HEK293 (cell line): ENCODE measurements around the gene USHBP1.

ENCODE experiments used
- CTCF ChIA-PET: fragments of 350-600 bp; formaldehyde crosslinking; extraction: SDS; loops from one replicate; lab custom pipeline; 2021; ENCODE audit warnings: antibody characterized with exemption; lab: Yijun Ruan, JAX
- POLR2A ChIA-PET: fragments of 300-600 bp; formaldehyde crosslinking; extraction: SDS; loops from one replicate; lab custom pipeline; 2020; ENCODE audit warnings: antibody characterized with exemption, inconsistent platforms; lab: Yijun Ruan, JAX
- H3K27ac ChIP-seq: fragments of 200-500 bp; sonication (Bioruptor generic); 2 replicates; pipeline ENCODE4 v1.5.1; 2014; ENCODE audit warnings: low read depth, low read length, control low read depth, inconsistent platforms; ENCODE audit errors: extremely low read depth
- H3K36me3 ChIP-seq, 2 experiments: fragments of 200-500 bp in 1 of 2; sonication (Bioruptor generic) in 1 of 2; 1 replicate in 1 of 2; 2 replicates in 1 of 2; pipeline ENCODE4 v1.5.1; 2014 to 2017; ENCODE audit warnings: inconsistent platforms in 2 of 2, low read length in 2 of 2; ENCODE audit not compliant: control insufficient read depth in 2 of 2, insufficient read depth in 1 of 2
- H3K4me1 ChIP-seq: fragments of 200-500 bp; sonication (Bioruptor generic); 2 replicates; pipeline ENCODE4 v1.5.1; 2014; ENCODE audit warnings: mild to moderate bottlenecking, low read length, inconsistent platforms; ENCODE audit not compliant: control insufficient read depth, insufficient read depth
- H3K4me3 ChIP-seq: 2 replicates; pipeline ENCODE4 v1.5.1; 2011; ENCODE audit warnings: low read depth, mild to moderate bottlenecking, control low read depth, low read length, moderate library complexity
- H3K9me3 ChIP-seq: fragments of 200-500 bp; sonication (Bioruptor generic); 2 replicates; pipeline ENCODE4 v1.5.1; 2014; ENCODE audit warnings: low read depth, low read length, inconsistent platforms; ENCODE audit not compliant: control insufficient read depth, insufficient read depth
- HOXA7 ChIP-seq: sonication (generic); formaldehyde crosslinking; IDR thresholded peaks from 2 replicates; pipeline ENCODE4 v1.8.1; 2022; ENCODE audit warnings: missing genetic modification reagents, borderline replicate concordance
- KLF1 ChIP-seq: fragments of 450-650 bp; formaldehyde crosslinking; IDR thresholded peaks from 2 replicates; pipeline ENCODE4 v1.5.1; 2016; ENCODE audit warnings: missing biosample characterization, missing genetic modification characterization
- KLF9 ChIP-seq: fragments of 450-650 bp; formaldehyde crosslinking; IDR thresholded peaks from 2 replicates; pipeline ENCODE4 v1.5.1; 2016; ENCODE audit warnings: missing biosample characterization, missing genetic modification characterization, low read depth
- PRDM1 ChIP-seq: fragments of 450-650 bp; formaldehyde crosslinking; IDR thresholded peaks from 2 replicates; pipeline ENCODE4; 2016; ENCODE audit warnings: missing biosample characterization, missing genetic modification characterization
- SCRT1 ChIP-seq: fragments of 450-650 bp; formaldehyde crosslinking; IDR thresholded peaks from 2 replicates; pipeline ENCODE4 v1.5.1; 2016; ENCODE audit warnings: missing biosample characterization, missing genetic modification characterization, borderline replicate concordance
- SCRT2 ChIP-seq: fragments of 450-650 bp; formaldehyde crosslinking; IDR thresholded peaks from 2 replicates; pipeline ENCODE4 v1.5.1; 2016; ENCODE audit warnings: missing biosample characterization, missing genetic modification characterization
- SP3 ChIP-seq: fragments of 450-650 bp; formaldehyde crosslinking; IDR thresholded peaks from 2 replicates; pipeline ENCODE4 v1.5.1; 2016; ENCODE audit warnings: missing biosample characterization, missing genetic modification characterization
- TRIM28 ChIP-seq: IDR thresholded peaks from 2 replicates; pipeline ENCODE4 v1.6.1; 2011; ENCODE audit warnings: low read length, control low read depth, borderline replicate concordance
- ZNF114 ChIP-seq: fragments of 450-650 bp; formaldehyde crosslinking; IDR thresholded peaks from 2 replicates; pipeline ENCODE4 v1.5.0; 2017; ENCODE audit warnings: missing biosample characterization, missing genetic modification characterization
- ZNF121 ChIP-seq: fragments of 450-650 bp; formaldehyde crosslinking; IDR thresholded peaks from 2 replicates; pipeline ENCODE4 v1.5.1; 2016; ENCODE audit warnings: missing biosample characterization, missing genetic modification characterization
- ZNF16 ChIP-seq: fragments of 450-650 bp; formaldehyde crosslinking; IDR thresholded peaks from 2 replicates; pipeline ENCODE4 v1.5.1; 2016; ENCODE audit warnings: low read depth, missing biosample characterization, missing genetic modification characterization
- ZNF239 ChIP-seq: fragments of 450-650 bp; formaldehyde crosslinking; IDR thresholded peaks from 2 replicates; pipeline ENCODE4 v1.5.1; 2016; ENCODE audit warnings: missing biosample characterization, missing genetic modification characterization
- ZNF24 ChIP-seq: fragments of 450-650 bp; formaldehyde crosslinking; IDR thresholded peaks from 2 replicates; pipeline ENCODE4 v1.5.1; 2016; ENCODE audit warnings: missing biosample characterization, missing genetic modification characterization
- ZNF292 ChIP-seq: fragments of 450-650 bp; formaldehyde crosslinking; IDR thresholded peaks from 2 replicates; pipeline ENCODE4 v1.5.1; 2016; ENCODE audit warnings: low read depth, missing biosample characterization, missing genetic modification characterization, borderline replicate concordance
- ZNF404 ChIP-seq: fragments of 450-650 bp; formaldehyde crosslinking; IDR thresholded peaks from 2 replicates; pipeline ENCODE4 v1.5.1; 2017; ENCODE audit warnings: missing biosample characterization, missing genetic modification characterization
- ZNF426 ChIP-seq: fragments of 450-650 bp; formaldehyde crosslinking; IDR thresholded peaks from 2 replicates; pipeline ENCODE4 v1.5.1; 2017; ENCODE audit warnings: missing biosample characterization, missing genetic modification characterization, mild to moderate bottlenecking, inconsistent platforms, moderate library complexity
- ZNF433 ChIP-seq: fragments of 450-650 bp; formaldehyde crosslinking; IDR thresholded peaks from 2 replicates; pipeline ENCODE4 v1.5.1; 2016; ENCODE audit warnings: missing biosample characterization, missing genetic modification characterization, low read depth
- ZNF510 ChIP-seq: fragments of 450-650 bp; formaldehyde crosslinking; IDR thresholded peaks from 2 replicates; pipeline ENCODE4 v1.5.1; 2018; ENCODE audit warnings: mild to moderate bottlenecking, missing genetic modification characterization, missing biosample characterization; ENCODE audit not compliant: insufficient replicate concordance
- ZNF544 ChIP-seq: fragments of 450-650 bp; formaldehyde crosslinking; IDR thresholded peaks from 2 replicates; pipeline ENCODE4 v1.5.0; 2017; ENCODE audit warnings: missing biosample characterization, missing genetic modification characterization
- ZNF549 ChIP-seq: fragments of 450-650 bp; IDR thresholded peaks from 2 replicates; pipeline ENCODE4 v1.5.1; 2018; ENCODE audit warnings: missing biosample characterization, missing genetic modification characterization, mild to moderate bottlenecking, inconsistent platforms, moderate library complexity
- ZNF560 ChIP-seq: fragments of 450-650 bp; formaldehyde crosslinking; IDR thresholded peaks from 2 replicates; pipeline ENCODE4 v1.5.1; 2017; ENCODE audit warnings: missing biosample characterization, missing genetic modification characterization, borderline replicate concordance
- ZNF670 ChIP-seq: fragments of 450-650 bp; formaldehyde crosslinking; IDR thresholded peaks from 2 replicates; pipeline ENCODE4 v1.5.1; 2016; ENCODE audit warnings: missing biosample characterization, missing genetic modification characterization, low read depth
- ZNF792 ChIP-seq: fragments of 450-650 bp; formaldehyde crosslinking; IDR thresholded peaks from 2 replicates; pipeline ENCODE4 v1.5.1; 2016; ENCODE audit warnings: missing biosample characterization, missing genetic modification characterization
- TF ChIP-seq, protein P1 (sequence below): sonication (generic); formaldehyde crosslinking; IDR thresholded peaks from 2 replicates; pipeline ENCODE4 v1.8.1; 2022; ENCODE audit warnings: mild to moderate bottlenecking, moderate library complexity, missing genetic modification reagents
- TF ChIP-seq, protein P2 (sequence below): fragments of 450-650 bp; formaldehyde crosslinking; IDR thresholded peaks from 2 replicates; pipeline ENCODE4 v1.5.1; 2016; ENCODE audit warnings: missing biosample characterization, missing genetic modification characterization
- TF ChIP-seq, protein P3 (sequence below): fragments of 450-650 bp; formaldehyde crosslinking; IDR thresholded peaks from 2 replicates; pipeline ENCODE4 v1.5.1; 2017; ENCODE audit warnings: missing biosample characterization, mild to moderate bottlenecking, missing genetic modification characterization, moderate library complexity
- TF ChIP-seq, protein P4 (sequence below): fragments of 450-650 bp; formaldehyde crosslinking; IDR thresholded peaks from 2 replicates; pipeline ENCODE4 v1.5.1; 2016; ENCODE audit warnings: missing biosample characterization, missing genetic modification characterization
- TF ChIP-seq, protein P5 (sequence below): fragments of 450-650 bp; formaldehyde crosslinking; IDR thresholded peaks from 2 replicates; pipeline ENCODE4 v1.5.1; 2016; ENCODE audit warnings: missing biosample characterization, missing genetic modification characterization

USHBP1 gene

DNA sequence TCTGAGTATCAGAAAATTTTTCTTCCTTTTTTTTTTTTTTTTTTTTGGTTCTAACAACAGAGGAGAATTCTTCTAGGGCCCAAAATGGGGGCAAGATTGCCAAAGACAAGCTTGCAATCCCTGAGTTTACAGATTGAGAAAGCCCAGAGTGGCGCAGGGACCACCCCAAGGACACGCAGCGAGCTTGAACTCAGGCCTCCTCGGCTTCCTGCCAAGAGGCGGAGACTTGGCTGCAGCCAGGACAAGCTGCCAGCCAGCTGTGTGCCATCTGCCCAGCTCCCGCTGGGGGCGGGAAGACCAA lies 40.6 kb upstream of the USHBP1 start (continued):
- TF ChIP-seq HOXA7 (CRISPR knock-in tag), result no peak
- no peak; the same call in 1 of the 2 replicates for TF ChIP-seq TRIM28
- TF ChIP-seq, all 188 proteins: peak for 23

DNA sequence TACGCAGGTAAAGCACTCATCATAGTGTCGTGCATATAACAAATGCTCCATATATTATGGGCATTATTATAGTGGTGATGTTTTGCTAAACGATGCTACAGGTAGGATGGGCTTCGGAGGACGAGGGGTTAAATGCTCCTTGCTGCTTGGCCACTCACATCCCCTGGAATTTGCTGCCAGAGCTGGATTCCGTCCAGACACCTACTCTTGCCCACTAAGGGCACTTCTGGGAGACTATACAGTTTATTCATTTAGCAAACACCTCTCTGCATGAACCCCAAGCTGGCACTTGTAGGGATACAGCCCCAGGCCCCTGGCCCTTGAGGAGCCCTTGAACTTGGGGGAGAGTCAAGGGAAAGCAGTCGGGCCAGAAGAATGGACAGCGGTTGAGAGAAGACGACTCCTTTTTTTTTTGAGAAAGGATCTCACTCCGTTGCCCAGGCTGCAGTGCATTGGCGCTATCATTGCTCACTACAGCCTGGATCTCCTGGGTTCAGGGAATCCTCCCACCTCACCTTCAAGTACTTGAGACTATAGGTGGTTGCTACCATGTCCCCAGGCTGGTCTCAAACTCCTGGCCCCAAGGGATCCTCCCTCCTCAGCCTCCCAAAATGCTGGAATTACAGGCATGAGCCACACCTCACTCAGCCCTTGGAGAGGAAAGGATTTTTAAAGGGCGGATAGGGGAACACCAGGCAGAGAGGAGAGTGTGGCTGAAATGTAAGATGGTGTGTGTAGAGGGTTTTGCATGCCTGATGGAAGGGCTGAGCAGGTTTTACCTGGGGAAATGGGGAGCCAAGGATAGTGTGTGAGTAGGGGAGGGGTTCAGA lies 40.1 kb upstream of the USHBP1 start:
- ChIA-PET CTCF (interaction anchor here (0.5 to 1.7 kb wide), 17 partner anchors 8 to 969 kb away, joined by 3 to 9 read pairs (median 4); partner anchors contain the start of genes ANO8 and IQCN), POLR2A (interaction anchor here (0.5 to 2.8 kb wide), 19 partner anchors 8 to 1013 kb away, joined by 3 to 28 read pairs (median 4); partner anchors contain the start of genes BABAM1, NR2F6 and USE1)
- H3K36me3 ChIP-seq, result peaks cover 0 to 18% of the 10 kb centered on the region in 2 experiments; a peak in 1 of 3 replicates
- H3K9me3 ChIP-seq, result no peaks in the 10 kb centered on the region
- H3K27ac ChIP-seq, result no peak overlapping the region
- H3K4me3 ChIP-seq, result no peak overlapping the region
- H3K4me1 ChIP-seq, result peaks cover 3% of the 10 kb centered on the region
- TF ChIP-seq ZNF404 (no peak), KLF1 (tag by site-specific recombination) (no peak), ZNF544 (tag by site-specific recombination) (no peak), ZNF670 (tag by site-specific recombination) (no peak), KLF9 (tag by site-specific recombination) (no peak), ZNF426 (tag by site-specific recombination) (no peak), SP3 (tag by site-specific recombination) (no peak), ZNF549 (tag by site-specific recombination) (no peak), ZNF24 (no peak), ZNF433 (tag by site-specific recombination) (no peak), ZNF239 (tag by site-specific recombination) (no peak), SCRT1 (tag by site-specific recombination) (0 out of 2 replicates have a peak, but pooled peaks have one; percentile 19), PRDM1 (tag by site-specific recombination) (no peak), ZNF560 (tag by site-specific recombination) (no peak), ZNF792 (no peak), ZNF16 (tag by site-specific recombination) (peak; percentile 90), ZNF510 (tag by site-specific recombination) (no peak), SCRT2 (peak; percentile 68), ZNF121 (tag by site-specific recombination) (peak; percentile 85), ZNF292 (tag by site-specific recombination) (no peak), ZNF114 (tag by site-specific recombination) (no peak)
- TF ChIP-seq, protein P1, sequence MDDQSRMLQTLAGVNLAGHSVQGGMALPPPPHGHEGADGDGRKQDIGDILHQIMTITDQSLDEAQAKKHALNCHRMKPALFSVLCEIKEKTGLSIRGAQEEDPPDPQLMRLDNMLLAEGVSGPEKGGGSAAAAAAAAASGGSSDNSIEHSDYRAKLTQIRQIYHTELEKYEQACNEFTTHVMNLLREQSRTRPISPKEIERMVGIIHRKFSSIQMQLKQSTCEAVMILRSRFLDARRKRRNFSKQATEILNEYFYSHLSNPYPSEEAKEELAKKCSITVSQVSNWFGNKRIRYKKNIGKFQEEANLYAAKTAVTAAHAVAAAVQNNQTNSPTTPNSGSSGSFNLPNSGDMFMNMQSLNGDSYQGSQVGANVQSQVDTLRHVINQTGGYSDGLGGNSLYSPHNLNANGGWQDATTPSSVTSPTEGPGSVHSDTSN (CRISPR knock-in tag), result no peak
- TF ChIP-seq, protein P2, sequence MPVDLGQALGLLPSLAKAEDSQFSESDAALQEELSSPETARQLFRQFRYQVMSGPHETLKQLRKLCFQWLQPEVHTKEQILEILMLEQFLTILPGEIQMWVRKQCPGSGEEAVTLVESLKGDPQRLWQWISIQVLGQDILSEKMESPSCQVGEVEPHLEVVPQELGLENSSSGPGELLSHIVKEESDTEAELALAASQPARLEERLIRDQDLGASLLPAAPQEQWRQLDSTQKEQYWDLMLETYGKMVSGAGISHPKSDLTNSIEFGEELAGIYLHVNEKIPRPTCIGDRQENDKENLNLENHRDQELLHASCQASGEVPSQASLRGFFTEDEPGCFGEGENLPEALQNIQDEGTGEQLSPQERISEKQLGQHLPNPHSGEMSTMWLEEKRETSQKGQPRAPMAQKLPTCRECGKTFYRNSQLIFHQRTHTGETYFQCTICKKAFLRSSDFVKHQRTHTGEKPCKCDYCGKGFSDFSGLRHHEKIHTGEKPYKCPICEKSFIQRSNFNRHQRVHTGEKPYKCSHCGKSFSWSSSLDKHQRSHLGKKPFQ, result no peak
- TF ChIP-seq, protein P3, sequence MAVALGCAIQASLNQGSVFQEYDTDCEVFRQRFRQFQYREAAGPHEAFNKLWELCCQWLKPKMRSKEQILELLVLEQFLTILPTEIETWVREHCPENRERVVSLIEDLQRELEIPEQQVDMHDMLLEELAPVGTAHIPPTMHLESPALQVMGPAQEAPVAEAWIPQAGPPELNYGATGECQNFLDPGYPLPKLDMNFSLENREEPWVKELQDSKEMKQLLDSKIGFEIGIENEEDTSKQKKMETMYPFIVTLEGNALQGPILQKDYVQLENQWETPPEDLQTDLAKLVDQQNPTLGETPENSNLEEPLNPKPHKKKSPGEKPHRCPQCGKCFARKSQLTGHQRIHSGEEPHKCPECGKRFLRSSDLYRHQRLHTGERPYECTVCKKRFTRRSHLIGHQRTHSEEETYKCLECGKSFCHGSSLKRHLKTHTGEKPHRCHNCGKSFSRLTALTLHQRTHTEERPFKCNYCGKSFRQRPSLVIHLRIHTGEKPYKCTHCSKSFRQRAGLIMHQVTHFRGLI (tag by site-specific recombination), result no peak
- TF ChIP-seq, protein P4, sequence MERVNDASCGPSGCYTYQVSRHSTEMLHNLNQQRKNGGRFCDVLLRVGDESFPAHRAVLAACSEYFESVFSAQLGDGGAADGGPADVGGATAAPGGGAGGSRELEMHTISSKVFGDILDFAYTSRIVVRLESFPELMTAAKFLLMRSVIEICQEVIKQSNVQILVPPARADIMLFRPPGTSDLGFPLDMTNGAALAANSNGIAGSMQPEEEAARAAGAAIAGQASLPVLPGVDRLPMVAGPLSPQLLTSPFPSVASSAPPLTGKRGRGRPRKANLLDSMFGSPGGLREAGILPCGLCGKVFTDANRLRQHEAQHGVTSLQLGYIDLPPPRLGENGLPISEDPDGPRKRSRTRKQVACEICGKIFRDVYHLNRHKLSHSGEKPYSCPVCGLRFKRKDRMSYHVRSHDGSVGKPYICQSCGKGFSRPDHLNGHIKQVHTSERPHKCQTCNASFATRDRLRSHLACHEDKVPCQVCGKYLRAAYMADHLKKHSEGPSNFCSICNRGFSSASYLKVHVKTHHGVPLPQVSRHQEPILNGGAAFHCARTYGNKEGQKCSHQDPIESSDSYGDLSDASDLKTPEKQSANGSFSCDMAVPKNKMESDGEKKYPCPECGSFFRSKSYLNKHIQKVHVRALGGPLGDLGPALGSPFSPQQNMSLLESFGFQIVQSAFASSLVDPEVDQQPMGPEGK (tag by site-specific recombination), result no peak
- TF ChIP-seq, protein P5, sequence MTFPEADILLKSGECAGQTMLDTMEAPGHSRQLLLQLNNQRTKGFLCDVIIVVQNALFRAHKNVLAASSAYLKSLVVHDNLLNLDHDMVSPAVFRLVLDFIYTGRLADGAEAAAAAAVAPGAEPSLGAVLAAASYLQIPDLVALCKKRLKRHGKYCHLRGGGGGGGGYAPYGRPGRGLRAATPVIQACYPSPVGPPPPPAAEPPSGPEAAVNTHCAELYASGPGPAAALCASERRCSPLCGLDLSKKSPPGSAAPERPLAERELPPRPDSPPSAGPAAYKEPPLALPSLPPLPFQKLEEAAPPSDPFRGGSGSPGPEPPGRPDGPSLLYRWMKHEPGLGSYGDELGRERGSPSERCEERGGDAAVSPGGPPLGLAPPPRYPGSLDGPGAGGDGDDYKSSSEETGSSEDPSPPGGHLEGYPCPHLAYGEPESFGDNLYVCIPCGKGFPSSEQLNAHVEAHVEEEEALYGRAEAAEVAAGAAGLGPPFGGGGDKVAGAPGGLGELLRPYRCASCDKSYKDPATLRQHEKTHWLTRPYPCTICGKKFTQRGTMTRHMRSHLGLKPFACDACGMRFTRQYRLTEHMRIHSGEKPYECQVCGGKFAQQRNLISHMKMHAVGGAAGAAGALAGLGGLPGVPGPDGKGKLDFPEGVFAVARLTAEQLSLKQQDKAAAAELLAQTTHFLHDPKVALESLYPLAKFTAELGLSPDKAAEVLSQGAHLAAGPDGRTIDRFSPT (tag by site-specific recombination), result no peak
